ENCODE measurements around the gene KRT222.

The KRT222 gene

DNA sequence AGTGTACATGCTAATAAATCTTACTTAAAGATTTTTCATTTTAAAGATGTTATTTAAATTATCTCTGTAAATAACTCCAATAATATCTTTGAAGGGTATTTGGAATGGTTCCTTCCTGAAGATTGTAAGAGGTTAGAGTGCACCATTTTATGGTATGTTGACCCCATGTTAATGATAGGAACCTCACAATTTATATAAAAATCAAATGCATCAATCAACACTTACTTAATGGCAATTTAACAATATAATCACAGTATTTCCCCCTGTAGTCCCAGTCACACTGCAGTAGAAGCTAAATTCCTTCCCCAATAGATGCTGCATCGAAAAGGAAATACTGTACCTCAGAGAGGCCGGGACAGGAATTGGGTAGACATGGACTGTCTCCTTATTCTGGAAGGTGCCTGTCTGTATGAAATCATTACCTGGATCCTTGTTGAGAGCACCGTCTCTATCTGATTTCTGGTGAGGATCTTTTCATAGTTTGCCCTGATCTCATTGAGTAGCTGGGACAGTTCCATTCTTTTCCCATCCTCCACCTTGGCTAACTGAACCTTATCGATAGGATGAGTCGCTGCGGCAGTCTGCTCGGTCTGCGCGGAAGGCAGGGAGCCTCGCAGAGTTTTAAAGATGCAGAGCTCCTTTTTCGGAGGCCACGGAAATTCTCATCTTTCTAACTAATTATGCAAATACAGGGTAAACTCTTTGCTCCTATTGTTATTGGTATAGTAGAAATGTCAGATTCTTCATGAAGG, at the start of gene KRT222:
Gene KRT222, minus strand, starts transcription at position 596 of the 752 bp plus-strand sequence. Its CDS starts 78 bp downstream, at position 518.
- H3K9ac ChIP-seq (ENCODE audit: low read depth, low read length): no peak within 1 kb of the TSS
- no peak within 1 kb of the TSS for H3K4me2 ChIP-seq (ENCODE audit: insufficient read depth, low read length)
- H4K20me1 ChIP-seq (ENCODE audit: insufficient read depth, low read length): no peaks in the 10 kb centered on the region
- TF ChIP-seq, protein P1, sequence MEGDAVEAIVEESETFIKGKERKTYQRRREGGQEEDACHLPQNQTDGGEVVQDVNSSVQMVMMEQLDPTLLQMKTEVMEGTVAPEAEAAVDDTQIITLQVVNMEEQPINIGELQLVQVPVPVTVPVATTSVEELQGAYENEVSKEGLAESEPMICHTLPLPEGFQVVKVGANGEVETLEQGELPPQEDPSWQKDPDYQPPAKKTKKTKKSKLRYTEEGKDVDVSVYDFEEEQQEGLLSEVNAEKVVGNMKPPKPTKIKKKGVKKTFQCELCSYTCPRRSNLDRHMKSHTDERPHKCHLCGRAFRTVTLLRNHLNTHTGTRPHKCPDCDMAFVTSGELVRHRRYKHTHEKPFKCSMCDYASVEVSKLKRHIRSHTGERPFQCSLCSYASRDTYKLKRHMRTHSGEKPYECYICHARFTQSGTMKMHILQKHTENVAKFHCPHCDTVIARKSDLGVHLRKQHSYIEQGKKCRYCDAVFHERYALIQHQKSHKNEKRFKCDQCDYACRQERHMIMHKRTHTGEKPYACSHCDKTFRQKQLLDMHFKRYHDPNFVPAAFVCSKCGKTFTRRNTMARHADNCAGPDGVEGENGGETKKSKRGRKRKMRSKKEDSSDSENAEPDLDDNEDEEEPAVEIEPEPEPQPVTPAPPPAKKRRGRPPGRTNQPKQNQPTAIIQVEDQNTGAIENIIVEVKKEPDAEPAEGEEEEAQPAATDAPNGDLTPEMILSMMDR (IDR thresholded peaks at IDR 0.05; ENCODE audit: borderline replicate concordance, extremely low read depth, low read length, poor library complexity, severe bottlenecking): no peak
- TF ChIP-seq EZH2 (IDR thresholded peaks at IDR 0.05; ENCODE audit: borderline replicate concordance, low read depth, low read length, severe bottlenecking): no peak
- DNase-seq (no peak), ATAC-seq (ENCODE audit: insufficient read depth, low read depth) (no peak)
- H2AFZ ChIP-seq (ENCODE audit: low read depth, low read length): no peak within 1 kb of the TSS
- no peak within 1 kb of the TSS for H3K27ac ChIP-seq (ENCODE audit: low read length)
- peaks cover 40% of the 10 kb centered on the region for H3K27me3 ChIP-seq (ENCODE audit: insufficient read depth, low read length, poor library complexity)
- no peaks in the 10 kb centered on the region for H3K9me3 ChIP-seq (ENCODE audit: insufficient read depth, low read length, severe bottlenecking)
- H3K4me1 ChIP-seq (ENCODE audit: insufficient read depth, low read length): no peaks in the 10 kb centered on the region
- H3K36me3 ChIP-seq (ENCODE audit: insufficient read depth, low read length): no peaks in the 10 kb centered on the region
- no peaks in the 10 kb centered on the region for H3K79me2 ChIP-seq (ENCODE audit: insufficient read depth, low read length)
- no peak within 1 kb of the TSS for H3K4me3 ChIP-seq (ENCODE audit: low read depth in 1 of 2, low read length in 2 of 2)

DNA sequence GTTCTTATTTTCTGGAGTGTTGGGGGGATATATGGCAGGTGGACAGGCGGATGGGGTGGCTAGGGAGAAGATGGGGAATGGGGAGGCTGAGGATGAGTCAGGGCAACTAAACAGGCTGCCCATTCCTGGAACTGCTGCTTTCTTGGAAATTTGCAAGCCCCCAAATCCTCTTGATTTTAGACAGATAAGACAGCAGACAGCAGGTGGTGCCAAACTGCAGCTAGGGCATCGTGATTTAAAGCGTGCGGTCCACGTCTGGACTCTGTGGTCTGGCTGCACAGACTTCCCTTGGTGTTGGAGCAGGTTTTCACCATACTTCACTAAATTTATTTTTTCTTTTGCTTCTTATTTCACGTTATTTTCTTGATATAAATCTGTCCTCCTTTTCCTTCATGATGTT, 49.5 kb upstream of the KRT222 start:
- Histone ChIP-seq H3K4me2 (ENCODE audit: insufficient read depth, low read length) (no peak overlapping the region), H3K79me2 (ENCODE audit: insufficient read depth, low read length) (no peaks in the 10 kb centered on the region), H3K4me1 (ENCODE audit: insufficient read depth, low read length) (no peaks in the 10 kb centered on the region), H2AFZ (ENCODE audit: low read depth, low read length) (no peak overlapping the region), H3K36me3 (ENCODE audit: insufficient read depth, low read length) (no peaks in the 10 kb centered on the region), H4K20me1 (ENCODE audit: insufficient read depth, low read length) (no peaks in the 10 kb centered on the region), H3K9me3 (ENCODE audit: insufficient read depth, low read length, severe bottlenecking) (no peaks in the 10 kb centered on the region), H3K9ac (ENCODE audit: low read depth, low read length) (no peak overlapping the region), H3K27me3 (ENCODE audit: insufficient read depth, low read length, poor library complexity) (peaks cover 7% of the 10 kb centered on the region), H3K4me3 (ENCODE audit: low read depth in 1 of 2, low read length in 2 of 2) (no peak overlapping the region), H3K27ac (ENCODE audit: low read length) (no peak overlapping the region)
- no peak for DNase-seq
- ATAC-seq (ENCODE audit: insufficient read depth, low read depth): no peak
- TF ChIP-seq, protein P1 (IDR thresholded peaks at IDR 0.05; ENCODE audit: borderline replicate concordance, extremely low read depth, low read length, poor library complexity, severe bottlenecking): no peak
- TF ChIP-seq EZH2 (IDR thresholded peaks at IDR 0.05; ENCODE audit: borderline replicate concordance, low read depth, low read length, severe bottlenecking): no peak

DNA sequence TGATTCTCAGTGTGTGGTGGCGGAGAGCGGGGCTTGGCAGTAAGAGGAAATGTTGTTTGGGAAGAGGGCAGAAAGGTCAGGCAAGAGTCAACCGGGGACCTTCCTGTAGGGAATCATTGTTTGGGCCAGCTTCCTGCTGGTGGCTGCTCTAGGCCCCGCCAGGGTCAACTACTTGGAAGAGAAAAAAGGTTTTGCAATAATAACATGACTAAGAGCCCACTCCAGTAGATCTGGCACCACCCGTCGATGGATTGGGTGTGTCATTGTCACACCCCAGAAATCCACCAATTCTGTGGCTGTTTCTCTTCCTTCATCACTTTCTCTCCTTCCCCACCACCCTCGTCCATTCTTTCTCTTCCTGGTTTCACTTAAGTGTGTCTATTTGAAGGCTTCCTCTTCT, 42.8 kb upstream of the KRT222 start:
- Histone ChIP-seq H3K27me3 (ENCODE audit: insufficient read depth, low read length, poor library complexity) (peaks cover 13% of the 10 kb centered on the region), H3K4me2 (ENCODE audit: insufficient read depth, low read length) (no peak overlapping the region), H2AFZ (ENCODE audit: low read depth, low read length) (no peak overlapping the region), H3K4me1 (ENCODE audit: insufficient read depth, low read length) (no peaks in the 10 kb centered on the region), H3K79me2 (ENCODE audit: insufficient read depth, low read length) (no peaks in the 10 kb centered on the region), H3K36me3 (ENCODE audit: insufficient read depth, low read length) (no peaks in the 10 kb centered on the region), H3K27ac (ENCODE audit: low read length) (no peak overlapping the region), H3K9ac (ENCODE audit: low read depth, low read length) (no peak overlapping the region), H3K4me3 (ENCODE audit: low read depth in 1 of 2, low read length in 2 of 2) (no peak overlapping the region), H4K20me1 (ENCODE audit: insufficient read depth, low read length) (no peaks in the 10 kb centered on the region), H3K9me3 (ENCODE audit: insufficient read depth, low read length, severe bottlenecking) (no peaks in the 10 kb centered on the region)
- TF ChIP-seq EZH2 (IDR thresholded peaks at IDR 0.05; ENCODE audit: borderline replicate concordance, low read depth, low read length, severe bottlenecking): no peak
- TF ChIP-seq, protein P1 (IDR thresholded peaks at IDR 0.05; ENCODE audit: borderline replicate concordance, extremely low read depth, low read length, poor library complexity, severe bottlenecking): no peak
- ATAC-seq (ENCODE audit: insufficient read depth, low read depth) (no peak), DNase-seq (no peak)

Data from DND-41 (cell line).